Cerebellar cortex (tissue), 1 donor: Measurements from ENCODE around the gene CNDP1.

Experiments used
- DNase-seq: peaks from one replicate; pipeline ENCODE4 v3.0.0-alpha.2; 2015; ENCODE audit warnings: low spot score

CNDP1 gene

DNA sequence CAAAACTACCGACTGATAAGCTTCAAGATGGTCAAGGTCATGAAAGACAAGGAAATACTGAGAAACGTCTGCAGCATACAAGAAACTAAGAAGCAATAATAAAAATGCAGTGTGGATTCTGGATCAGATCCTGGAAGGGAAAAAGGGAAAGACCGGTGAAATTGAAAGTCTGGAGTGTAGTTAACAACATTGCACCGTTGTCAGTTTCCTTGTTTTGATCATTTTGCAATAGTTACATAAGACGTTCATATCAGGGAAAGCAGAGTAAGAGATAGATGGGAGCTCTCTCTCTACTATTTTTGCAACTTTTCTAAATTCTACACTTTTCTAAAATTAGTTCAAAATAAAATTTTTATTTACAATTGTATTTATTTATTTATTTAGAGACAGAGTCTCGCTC, 48.3 kb downstream of the CNDP1 start:
- no peak for DNase-seq

DNA sequence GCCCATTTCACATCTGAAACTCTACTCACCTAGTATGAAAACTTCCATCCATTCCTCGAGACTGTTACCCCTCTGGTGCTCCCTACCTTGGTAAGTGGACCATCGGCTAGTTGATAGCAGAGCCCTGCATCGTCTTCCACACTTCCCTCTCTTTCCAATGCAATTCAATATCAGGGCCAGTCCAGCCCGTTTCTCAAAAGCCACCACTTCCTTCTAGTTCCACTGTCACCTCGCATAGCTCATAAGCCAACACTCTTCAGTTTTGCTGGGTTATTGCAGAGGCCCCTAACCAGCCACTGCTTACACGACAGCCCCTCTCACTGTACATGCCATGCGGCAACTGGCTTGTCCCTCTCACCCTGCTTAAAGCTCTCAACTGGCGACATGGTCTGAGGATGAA, 53.1 kb downstream of the CNDP1 start:
- no peak for DNase-seq

DNA sequence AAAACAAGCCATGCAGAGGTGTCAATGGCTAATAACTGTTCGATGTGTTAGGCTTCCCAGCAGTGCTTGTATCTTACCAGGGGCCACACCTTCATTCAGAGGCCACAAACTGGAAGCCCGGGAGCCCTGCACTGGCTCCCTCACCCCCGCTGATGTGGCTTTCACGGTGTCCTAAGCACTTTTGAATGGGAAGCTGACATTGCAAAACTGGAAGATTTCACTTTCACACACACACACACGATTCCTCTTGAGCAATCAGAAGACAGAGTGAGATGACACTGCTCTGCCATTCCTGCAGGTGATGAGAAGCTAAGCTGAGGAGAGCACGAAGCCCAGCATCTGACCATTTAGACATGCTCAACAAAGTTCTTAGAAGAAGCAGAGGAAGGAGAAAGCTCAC, 54.7 kb downstream of the CNDP1 start:
- no peak for DNase-seq

DNA sequence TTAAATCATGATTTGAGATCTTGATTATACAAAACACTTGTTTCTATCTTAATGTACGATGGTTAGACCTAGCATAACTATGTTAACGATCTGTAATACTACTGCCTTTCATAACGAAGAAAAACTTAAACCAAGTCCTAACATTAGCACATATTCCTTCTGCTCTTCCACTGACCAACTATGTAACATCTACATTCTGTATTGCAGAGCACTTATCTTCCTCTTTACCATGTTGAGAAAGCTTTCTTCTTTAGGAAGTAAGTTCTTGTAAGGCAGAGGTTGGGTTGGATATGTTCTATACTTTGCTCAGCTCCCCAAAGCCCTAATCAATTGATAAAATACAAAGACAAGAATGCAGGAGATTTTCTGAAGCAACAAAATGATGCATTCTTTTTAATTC, 55.5 kb downstream of the CNDP1 start:
- DNase-seq, result no peak

DNA sequence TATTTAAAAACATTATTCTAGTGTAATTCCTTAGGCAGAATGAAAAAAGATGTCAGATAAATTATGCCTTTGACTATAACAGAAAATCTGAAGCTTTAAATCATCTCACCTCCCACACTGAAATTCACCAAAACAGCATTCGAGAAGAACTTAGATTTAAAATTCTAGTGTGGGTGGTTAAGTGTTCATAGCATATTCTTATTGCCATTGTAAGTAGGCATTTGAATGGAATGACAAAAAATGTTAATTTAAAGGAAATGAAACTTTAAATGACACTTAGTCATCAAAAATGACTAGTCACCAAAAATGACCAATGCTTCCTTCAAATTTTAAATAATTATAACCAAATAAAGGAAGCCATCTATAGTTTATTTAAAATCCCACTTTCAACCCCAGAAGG, 56.4 kb downstream of the CNDP1 start:
- no peak for DNase-seq

DNA sequence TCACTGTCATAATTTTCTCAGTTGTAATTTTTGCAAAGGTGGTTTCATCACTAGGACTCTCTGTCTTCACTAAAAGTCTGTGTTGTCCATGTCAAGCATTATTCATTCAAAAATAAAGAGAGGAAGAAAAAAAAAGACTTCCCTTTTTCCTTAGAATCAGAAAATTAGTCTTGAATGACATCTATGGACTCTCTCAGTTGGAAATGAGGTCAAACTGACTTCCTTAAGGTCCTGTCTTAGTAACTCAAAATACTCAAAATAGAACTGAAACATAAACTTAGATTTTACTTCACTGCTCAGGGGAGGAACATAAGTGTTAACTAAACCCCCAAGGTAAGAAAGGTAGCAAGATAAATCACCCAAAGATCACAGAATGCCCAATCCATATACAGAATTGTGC, 61.1 kb downstream of the CNDP1 start:
- DNase-seq, result no peak

DNA sequence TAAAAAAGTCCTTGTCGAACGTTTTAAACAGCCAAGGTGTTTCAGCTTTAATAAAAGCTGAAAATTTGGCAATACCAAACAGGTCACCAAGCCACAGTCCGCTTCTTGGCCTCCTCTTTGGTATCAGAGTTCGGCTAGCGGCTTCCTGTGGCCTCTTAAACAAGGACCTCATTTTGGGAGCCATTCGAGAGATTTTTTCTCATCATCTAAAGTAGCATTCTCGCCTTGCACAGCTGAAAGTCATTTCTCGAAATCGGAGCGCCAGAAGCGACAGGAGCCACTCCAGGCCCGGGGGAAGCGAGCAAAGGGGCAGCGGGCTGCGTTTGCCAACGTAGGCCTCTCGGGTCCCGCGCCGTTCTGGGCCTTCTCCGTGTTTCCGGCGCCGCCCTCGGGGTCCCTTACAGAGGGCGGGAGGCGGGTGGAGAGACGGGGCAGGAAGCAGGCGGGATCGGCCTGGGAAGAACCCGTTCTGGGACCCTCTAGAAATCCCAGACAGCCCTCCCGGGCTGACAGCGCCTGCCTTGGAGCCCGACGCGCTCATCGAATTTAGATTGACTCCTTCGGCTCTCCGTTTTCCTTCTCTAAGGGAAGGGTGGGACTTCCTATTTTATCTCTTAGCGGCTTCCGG, 62.8 kb downstream of the CNDP1 start:
- DNase-seq, result no peak

DNA sequence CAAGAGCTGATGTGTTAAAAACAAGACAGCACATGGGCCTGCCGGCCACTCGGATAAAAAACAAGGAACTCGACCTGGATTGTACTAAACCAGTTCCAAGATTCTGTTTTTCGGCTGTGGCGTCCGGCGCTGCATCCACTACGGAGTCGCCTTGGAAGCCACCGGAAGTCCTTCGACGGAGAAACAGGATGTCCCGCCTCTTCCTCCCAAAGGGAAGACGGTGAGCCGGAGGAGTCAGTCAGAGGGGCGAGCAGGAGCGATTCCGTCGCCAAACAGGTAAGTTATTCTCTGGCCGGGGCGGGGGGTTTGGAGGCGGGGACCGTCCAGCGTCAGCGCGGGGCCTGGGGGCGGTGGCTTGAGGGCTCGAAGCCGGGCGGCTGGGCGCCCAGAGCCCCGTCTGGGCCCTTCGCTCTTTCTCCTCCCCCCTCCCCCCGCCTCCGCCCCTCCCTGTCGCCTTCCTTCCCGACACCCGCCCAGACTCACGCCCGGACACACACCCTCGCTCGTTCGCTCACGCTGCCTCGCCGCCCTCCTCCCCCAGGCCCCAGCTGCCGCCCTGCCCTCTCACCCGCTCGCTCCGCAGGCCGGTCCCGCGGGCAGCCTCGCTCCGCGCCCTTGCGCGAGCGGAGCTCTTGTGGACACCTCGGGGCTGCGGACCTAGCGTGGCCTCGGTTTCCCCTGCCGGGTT, 63.5 kb downstream of the CNDP1 start, which contains the start of gene ZNF407:
TSS of gene ZNF407 (plus strand) at position 209 of the 688 bp plus-strand sequence. CDS start 33,150 bp downstream, outside the sequence.
- DNase-seq, result peak; percentile 91

DNA sequence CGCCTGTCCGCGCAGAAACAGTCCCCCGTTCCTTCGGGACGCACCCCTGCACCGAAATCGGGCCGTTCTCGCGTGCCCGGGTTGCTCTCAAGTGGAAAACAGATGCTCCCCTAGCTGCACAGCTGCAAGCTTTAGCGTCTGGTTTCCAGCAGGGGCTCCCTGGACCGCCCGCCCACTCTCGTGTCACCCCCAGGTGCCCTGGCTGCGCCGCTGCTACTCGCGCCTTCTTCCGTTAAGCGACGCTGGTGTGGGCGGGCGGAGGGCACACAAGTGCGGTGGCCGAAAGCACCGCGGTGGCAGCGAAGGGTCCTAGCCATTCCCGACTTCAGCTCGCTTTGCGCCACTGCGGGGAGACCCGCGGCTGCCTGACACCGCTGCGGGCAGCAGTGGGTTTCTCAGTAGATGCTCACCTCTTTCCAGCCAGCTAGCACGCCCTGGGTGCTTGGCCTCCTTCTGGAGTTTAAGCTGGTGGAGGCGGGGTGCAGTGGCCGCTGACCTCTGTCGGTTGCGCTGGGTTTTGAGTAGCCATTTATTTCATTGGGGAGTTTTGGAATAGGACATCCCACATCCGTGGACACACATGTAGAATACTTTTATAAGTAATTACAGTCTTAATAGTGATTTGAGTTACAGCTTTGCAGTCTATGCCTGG, 64.2 kb downstream of the CNDP1 start:
- peak; percentile 45 for DNase-seq

DNA sequence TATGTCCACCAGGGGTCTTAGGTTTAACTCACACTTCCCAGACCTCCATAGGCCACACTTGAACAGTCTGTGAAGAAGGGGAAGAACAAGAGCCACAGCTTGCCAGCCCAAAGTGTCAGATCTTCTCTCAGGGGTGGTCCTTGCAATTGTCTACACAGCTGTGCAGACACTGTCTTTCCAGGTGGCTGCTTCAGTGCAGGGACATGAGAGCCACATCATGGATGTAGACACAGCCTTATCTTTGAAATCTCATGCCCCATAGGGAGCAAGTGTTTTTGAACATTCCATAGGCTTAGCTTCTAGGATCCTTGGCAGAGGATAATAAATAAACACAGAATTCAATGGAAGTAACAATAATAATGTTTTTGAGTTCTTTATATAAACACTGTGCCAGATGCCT, 70.1 kb downstream of the CNDP1 start:
- DNase-seq, result no peak

DNA sequence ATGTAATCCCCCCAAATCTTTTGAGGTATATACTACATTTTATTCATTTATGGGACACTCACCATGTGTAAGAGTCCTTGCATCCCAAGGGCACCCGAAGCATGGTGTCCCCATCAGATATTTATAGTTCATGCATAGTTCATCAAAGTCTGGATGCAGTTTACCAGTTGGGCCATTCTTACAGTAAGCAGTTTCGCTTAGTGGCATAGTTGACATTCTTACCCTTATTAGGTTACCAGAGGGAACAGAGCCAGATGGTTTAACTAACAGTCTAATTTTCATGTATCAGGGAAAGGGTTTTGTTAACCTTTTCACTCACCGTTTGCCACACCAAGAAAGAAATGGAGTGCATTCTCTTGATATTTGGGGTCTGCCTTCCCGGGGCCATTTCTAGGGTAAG, 70.5 kb downstream of the CNDP1 start:
- no peak for DNase-seq

DNA sequence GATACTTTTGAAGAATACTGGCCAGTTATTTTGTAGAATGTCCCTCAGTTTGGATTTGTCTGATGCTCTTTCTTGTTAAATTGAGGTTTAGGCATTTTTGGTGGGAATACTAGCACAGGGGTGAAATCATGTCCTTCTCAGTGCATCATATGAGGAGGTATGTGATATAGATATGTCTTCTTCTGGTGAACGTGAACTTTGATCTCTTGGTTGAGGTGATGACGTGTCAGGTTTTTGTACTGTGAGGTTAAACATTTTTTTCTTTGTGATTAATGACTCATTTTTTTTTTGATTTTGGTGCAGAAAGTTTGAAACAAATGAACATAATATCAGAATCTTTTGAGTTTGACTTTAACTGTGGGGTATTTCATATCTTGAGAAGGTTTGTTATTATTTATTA, 74.4 kb downstream of the CNDP1 start:
- no peak for DNase-seq

DNA sequence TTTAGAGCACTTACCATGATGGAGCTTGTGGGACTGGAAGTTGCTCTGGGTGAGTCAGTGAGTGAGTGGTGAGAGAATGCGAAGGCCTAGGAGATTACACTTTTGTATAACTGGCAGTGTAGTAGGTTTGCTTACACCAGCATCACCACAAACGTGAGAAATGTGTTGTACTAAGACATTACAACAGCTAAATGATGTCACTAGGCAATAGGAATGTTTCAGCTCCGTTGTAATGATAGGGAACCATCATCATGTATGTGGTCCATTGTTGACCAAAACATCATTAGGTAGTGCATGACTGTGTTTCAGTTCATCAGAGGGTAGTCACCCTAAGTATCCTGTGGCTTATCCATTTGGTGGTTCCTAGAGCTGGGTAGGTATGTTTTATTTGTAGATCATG, 75.2 kb downstream of the CNDP1 start:
- DNase-seq, result no peak

DNA sequence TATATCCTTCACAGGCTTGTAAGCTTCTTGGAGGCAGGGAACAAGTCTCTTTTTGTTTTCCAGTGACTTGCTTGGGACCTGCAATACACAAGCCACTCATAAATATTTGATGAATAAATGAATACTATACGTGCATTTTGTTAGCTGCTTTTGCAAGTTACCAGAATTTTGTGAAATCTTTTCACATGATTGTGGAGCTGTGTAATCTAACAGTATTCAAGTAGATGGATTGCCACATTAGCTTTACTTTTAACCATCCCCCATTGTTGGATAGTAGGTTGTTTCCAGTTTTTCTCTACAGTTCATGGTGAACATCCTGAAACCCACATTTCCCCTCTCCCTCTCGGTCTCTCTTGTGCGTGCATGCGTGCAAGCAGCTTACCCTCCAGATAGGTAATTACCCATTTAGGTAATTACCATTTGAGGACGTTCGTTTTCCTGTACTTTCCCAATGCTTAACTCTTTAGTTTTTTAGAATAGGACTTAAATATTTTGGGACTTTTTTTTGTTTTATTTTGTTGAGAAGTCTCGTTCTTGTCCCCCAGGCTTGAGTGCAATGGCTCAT, 75.8 kb downstream of the CNDP1 start:
- no peak for DNase-seq

DNA sequence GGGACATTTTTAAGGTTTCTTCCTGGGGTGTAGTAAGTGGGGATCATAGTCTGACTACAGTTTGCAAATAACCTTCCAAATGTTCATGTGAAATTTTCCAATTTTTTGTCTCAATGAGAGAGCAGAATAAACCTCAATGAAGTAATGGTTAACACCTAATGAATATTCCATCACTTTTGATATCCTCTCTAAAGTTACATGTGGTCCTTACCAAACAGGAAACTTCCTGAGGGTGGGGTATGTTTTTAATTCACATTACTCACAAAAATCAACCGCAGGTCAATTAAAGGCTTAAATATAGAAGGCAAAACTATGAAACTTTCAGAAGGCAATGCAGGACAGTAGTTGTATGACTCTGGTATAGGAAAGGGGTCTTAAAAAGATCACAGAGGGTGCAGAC, 76.6 kb downstream of the CNDP1 start:
- DNase-seq, result no peak

DNA sequence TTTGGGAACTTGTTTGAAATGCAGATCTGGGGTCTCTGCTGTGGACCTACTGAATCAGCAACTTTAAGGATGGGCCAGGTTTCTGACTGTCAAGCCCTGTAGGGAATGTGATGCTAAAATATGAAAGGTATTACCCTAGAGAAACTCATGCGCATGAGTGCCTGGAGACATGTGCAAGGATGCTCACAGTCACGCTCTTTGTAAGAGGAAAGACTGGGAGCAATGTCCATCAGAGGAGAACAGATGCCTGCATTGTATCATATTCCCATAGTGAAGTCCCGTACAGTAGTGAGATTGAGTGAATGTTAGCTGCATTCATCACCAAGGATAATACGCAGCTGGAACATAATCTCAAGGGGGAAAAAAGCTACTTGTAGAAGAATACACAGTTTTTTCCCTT, 77.5 kb downstream of the CNDP1 start:
- no peak for DNase-seq

DNA sequence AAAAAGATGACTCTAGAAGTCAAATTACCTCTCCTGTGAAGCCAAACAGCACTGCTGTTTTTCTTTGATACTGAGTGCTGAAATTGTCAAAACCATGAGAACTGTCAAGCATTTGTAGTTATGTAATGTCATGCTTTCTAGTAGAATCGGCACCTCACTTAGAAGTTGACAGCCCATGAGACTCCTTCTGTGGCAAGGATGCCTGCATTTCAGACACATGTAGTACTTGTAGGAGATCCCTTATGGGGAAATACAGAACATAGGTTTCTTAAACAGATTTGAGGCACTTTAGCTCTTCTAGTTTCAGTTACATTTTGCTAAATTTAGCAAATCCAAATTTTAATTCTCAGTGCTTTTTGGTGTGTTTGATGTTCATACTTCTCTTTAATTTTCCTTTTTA, 79.1 kb downstream of the CNDP1 start:
- no peak for DNase-seq

DNA sequence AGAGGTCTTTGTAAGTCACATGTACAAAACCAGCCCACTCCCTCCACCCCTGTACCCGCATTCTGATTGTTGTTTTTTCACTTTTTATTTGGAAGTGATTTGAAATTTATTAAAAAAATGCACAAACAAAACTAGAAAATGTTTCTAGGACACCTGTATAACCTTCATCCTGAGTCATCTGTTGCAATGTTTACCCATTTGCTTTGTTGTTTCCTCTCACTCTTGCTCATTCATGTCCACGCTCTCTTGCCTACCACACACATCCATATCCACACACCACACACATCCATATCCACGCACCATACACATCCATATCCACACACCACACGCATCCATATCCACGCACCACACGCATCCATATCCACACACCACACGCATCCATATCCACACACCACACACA, 82.2 kb downstream of the CNDP1 start:
- DNase-seq, result no peak

DNA sequence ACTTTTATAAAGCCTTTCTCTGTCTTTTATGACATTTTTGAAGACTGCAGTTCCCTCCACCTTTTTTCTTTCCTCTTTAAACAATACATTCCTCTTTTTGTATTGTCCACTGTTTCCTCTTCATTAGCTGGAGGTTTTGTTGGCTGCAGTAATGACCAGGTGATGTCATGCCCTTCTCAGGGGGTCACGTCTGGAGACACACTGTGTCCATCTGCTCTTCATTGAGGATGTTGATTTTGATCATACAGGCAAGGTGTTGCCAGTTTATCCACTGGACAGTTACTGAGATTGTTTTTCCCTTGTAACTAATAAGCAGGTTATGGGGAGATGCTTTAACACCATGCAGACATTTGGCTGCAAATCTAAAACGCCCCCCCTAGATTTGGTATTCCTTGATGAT, 83.2 kb downstream of the CNDP1 start:
- DNase-seq, result peak; percentile 73

DNA sequence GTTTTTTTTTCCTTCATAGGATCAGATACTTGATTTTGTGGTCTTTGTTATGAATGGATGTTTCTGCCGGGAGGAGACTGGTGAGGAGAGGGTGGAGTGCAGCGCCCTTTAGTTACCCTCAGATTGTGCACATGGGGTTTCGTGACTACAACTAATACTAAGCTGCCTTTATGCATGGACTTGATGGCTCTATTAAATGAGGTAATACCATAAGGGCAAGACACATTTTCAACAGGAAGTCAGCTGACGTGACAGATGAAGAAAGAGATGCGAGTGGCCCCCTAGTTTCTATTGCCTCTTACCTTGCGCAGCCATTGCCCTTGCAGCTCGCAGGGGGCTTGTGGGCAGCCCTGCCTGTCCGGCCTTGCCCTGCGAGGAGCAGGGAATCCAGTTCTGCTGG, 87.8 kb downstream of the CNDP1 start:
- no peak for DNase-seq

DNA sequence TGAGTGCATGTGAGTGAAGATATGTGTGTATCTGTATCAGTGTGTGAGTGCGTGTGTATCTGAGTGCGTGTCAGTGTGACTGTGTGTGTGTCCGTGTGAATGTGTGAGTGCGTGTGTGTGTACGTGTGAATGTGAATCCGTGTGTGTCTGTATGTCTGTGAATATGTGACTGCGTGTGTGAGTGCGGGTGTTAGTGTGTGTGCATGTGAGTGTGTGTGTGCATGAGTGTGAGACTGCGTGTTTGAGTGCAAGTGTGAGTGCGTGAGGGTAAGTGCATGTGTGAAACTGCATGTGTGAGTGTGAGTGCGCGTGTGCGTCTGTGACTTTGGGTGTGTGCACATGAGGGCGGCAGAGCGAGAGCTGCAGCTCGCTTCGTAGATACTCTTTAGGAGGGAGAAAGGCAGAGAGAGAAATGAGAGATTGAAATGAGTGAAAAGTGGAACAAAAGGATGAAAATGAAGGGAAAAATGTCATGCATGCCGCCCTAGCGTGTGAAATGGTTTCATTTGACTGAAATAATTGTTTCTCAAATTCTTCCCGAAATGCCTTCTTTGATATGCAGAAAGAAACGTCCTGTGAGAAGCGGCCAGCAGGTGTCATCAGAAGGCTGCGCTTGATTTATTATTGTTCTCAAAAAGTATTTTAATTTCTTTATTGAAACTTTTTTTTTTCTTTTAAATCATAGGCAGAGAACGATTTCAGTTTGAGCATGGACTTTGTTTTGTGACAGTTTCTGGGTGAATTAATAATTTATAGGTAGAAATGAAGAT, 88.9 kb downstream of the CNDP1 start:
- DNase-seq, result peak; percentile 8

DNA sequence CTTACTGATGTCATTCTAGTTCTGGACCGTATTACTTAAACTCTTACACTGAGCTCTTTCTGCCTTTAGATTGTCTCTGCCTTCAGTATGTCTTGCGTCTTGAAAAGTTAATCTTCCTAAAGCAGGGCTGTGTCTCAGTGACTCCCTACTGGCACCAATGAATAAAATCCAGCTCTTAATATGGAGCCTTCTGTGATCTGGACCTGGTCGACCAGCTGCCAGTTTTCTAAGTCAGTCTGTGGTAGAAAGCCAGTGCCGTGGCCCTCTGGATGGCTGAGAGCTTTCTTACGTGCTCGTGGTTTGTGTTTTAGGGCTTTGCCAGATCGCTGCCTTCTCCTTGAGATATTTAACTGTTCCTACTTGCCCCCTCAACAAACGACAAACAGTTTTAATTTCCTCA, 90.2 kb downstream of the CNDP1 start:
- no peak for DNase-seq
